PC-9 (cell line): Measurements from ENCODE around the gene RPL31. TPM values are rescaled to one million over a fixed set of nuclear protein-coding genes. Genes with fewer than 3 reads are reported as not detected.

Experiments used
- BruUV-seq: library from RNA; stranded (reverse); fragments of 400-500 nt; replicated peaks from 2 replicates; lab custom pipeline; 2021; lab: Mats Ljungman, UMichigan
- CTCF ChIA-PET: fragments of 300-600 bp; sonication (Branson Sonifier 250); formaldehyde crosslinking; loops from one replicate; lab custom pipeline; 2022; ENCODE audit warnings: antibody characterized with exemption; lab: Charles Lee
- POLR2A ChIA-PET: fragments of 300-600 bp; sonication (Branson Sonifier 250); formaldehyde crosslinking; loops from one replicate; lab custom pipeline; 2022; ENCODE audit warnings: antibody characterized with exemption; ENCODE audit not compliant: unreplicated experiment; lab: Charles Lee
- DNase-seq, 2 experiments: peaks; one replicate each; pipeline versions ENCODE4 v3.0.0 to v3.0.0-alpha.2; 2015 to 2022; ENCODE audit warnings: mixed read lengths in 1 of 2
- H2AFZ ChIP-seq: fragments of 200-600 bp; sonication (generic); 2 replicates; pipeline ENCODE4 v1.8.1; 2017; ENCODE audit warnings: antibody characterized with exemption
- H3F3A ChIP-seq: fragments of 200-600 bp; sonication (generic); 2 replicates; pipeline ENCODE4 v1.8.1; 2017; ENCODE audit warnings: antibody characterized with exemption, mild to moderate bottlenecking, low read depth; ENCODE audit not compliant: insufficient read depth
- H3K27ac ChIP-seq: fragments of 200-600 bp; sonication (generic); 2 replicates; pipeline ENCODE4 v1.6.1; 2016; ENCODE audit warnings: mixed run types
- H3K27me3 ChIP-seq: fragments of 200-600 bp; sonication (generic); 2 replicates; pipeline ENCODE4 v1.6.1; 2016; ENCODE audit warnings: low read depth, mixed run types; ENCODE audit not compliant: insufficient read depth
- H3K36me3 ChIP-seq: fragments of 200-600 bp; sonication (generic); 2 replicates; pipeline ENCODE4 v1.6.1; 2016; ENCODE audit warnings: low read depth, mixed run types
- H3K4me1 ChIP-seq: fragments of 200-600 bp; sonication (generic); replicated peaks from 2 replicates; pipeline ENCODE4 v1.6.1; 2016; ENCODE audit warnings: mixed run types; ENCODE audit not compliant: insufficient read depth
- H3K4me2 ChIP-seq: fragments of 200-600 bp; sonication (generic); 2 replicates; pipeline ENCODE4 v1.6.1; 2017; ENCODE audit warnings: mixed run types
- H3K4me3 ChIP-seq: fragments of 200-600 bp; sonication (generic); 2 replicates; pipeline ENCODE4 v1.6.1; 2016; ENCODE audit warnings: mixed run types
- H3K79me2 ChIP-seq: fragments of 200-600 bp; sonication (generic); 2 replicates; pipeline ENCODE4 v1.6.1; 2017; ENCODE audit warnings: low read depth, mixed run types
- H3K9me2 ChIP-seq: fragments of 200-600 bp; sonication (generic); 2 replicates; pipeline ENCODE4 v1.8.1; 2017; ENCODE audit warnings: mild to moderate bottlenecking; ENCODE audit not compliant: insufficient read depth
- H3K9me3 ChIP-seq: fragments of 200-600 bp; sonication (generic); 2 replicates; pipeline ENCODE4 v1.8.1; 2016; ENCODE audit warnings: low read depth; ENCODE audit not compliant: insufficient read depth
- H4K20me1 ChIP-seq: fragments of 200-600 bp; sonication (generic); 2 replicates; pipeline ENCODE4 v1.8.1; 2017; ENCODE audit not compliant: insufficient read depth
- CTCF ChIP-seq: fragments of 200-600 bp; sonication (generic); conservative IDR thresholded peaks from 2 replicates; pipeline ENCODE4 v1.6.1; 2017; ENCODE audit warnings: mixed run types, antibody characterized with exemption, mild to moderate bottlenecking, moderate library complexity
- EZH2 ChIP-seq: fragments of 200-600 bp; sonication (generic); IDR thresholded peaks from 2 replicates; pipeline ENCODE4 v1.8.0; 2017; ENCODE audit warnings: antibody characterized with exemption, low read depth
- intact Hi-C: fragments of 100-400 bp; cut with micrococcal nuclease; formaldehyde crosslinking; loops from one replicate; pipeline ENCODE4 v1.10.0; 2022; ENCODE audit not compliant: unreplicated experiment
- total RNA-seq: library from RNA; stranded (reverse); gene quantifications from 2 replicates; pipeline ENCODE4 v1.2.3, GENCODE V29; 2021

Gene RPL31
- total RNA-seq, 1 experiment from 2014 or later: 1,251 TPM

- TF ChIP-seq EZH2 (no peak), CTCF (no peak)
- H3K36me3 ChIP-seq: peaks cover 58% of the 10 kb centered on the region
- peaks cover 32% of the 10 kb centered on the region; the same call in 1 of the 2 replicates for H3F3A ChIP-seq
- no peak overlapping the region for H3K27ac ChIP-seq
- no peaks in the 10 kb centered on the region for H3K79me2 ChIP-seq
- H2AFZ ChIP-seq: no peak overlapping the region
- no peak overlapping the region for H3K4me3 ChIP-seq
- BruUV-seq: no TSS peak
- no peaks in the 10 kb centered on the region for H3K9me3 ChIP-seq
- no peak overlapping the region for H3K4me2 ChIP-seq
- H4K20me1 ChIP-seq: peaks cover 11% of the 10 kb centered on the region
- CTCF ChIA-PET: no interaction called here
- H3K9me2 ChIP-seq: no peaks in the 10 kb centered on the region
- no peaks in the 10 kb centered on the region for H3K27me3 ChIP-seq
- intact Hi-C loops: loop anchor here (10.0 kb wide), 2 partner anchors 816 to 1426 kb away; no protein-coding TSS in a partner anchor
- H3K4me1 ChIP-seq: no peaks in the 10 kb centered on the region
- DNase-seq: no peak
- POLR2A ChIA-PET: no interaction called here
Measured at GRCh38 chr2:101018934-101019333, 16.8 kb downstream of the RPL31 start.

GRCh38 chr2:101022221-101022620, 20.1 kb downstream of the RPL31 start:
- no TSS peak for BruUV-seq
- intact Hi-C loops: no loop called here
- DNase-seq: no peak
- no peaks in the 10 kb centered on the region for H3K9me3 ChIP-seq
- no peak overlapping the region for H3K4me3 ChIP-seq
- H3K36me3 ChIP-seq: peaks cover 54% of the 10 kb centered on the region
- H3K9me2 ChIP-seq: no peaks in the 10 kb centered on the region
- peaks cover 6% of the 10 kb centered on the region for H4K20me1 ChIP-seq
- ChIA-PET POLR2A (interaction anchor here (0.6 kb wide), 1 partner anchor 20 kb away, joined by 3 read pairs; the partner anchor contains the start of gene RPL31), CTCF (no interaction called here)
- no peak overlapping the region for H3K4me2 ChIP-seq
- H3K4me1 ChIP-seq: no peaks in the 10 kb centered on the region
- no peaks in the 10 kb centered on the region for H3K79me2 ChIP-seq
- no peak overlapping the region for H3K27ac ChIP-seq
- no peak for TF ChIP-seq EZH2
- TF ChIP-seq CTCF: no peak
- H3F3A ChIP-seq: peaks cover 34% of the 10 kb centered on the region
- no peak overlapping the region for H2AFZ ChIP-seq
- no peaks in the 10 kb centered on the region for H3K27me3 ChIP-seq

- CTCF ChIA-PET: no interaction called here
- POLR2A ChIA-PET: no interaction called here
Measured at GRCh38 chr2:101023327-101024107, 21.4 kb downstream of the RPL31 start.

More at GRCh38 chr2:101023327-101024107, 21.4 kb downstream of the RPL31 start:
- Histone ChIP-seq H3F3A (peaks cover 28% of the 10 kb centered on the region), H3K4me1 (no peaks in the 10 kb centered on the region), H3K4me2 (no peak overlapping the region), H3K36me3 (peaks cover 41% of the 10 kb centered on the region), H3K9me2 (no peaks in the 10 kb centered on the region), H4K20me1 (peaks cover 6% of the 10 kb centered on the region), H2AFZ (no peak overlapping the region), H3K27me3 (no peaks in the 10 kb centered on the region), H3K79me2 (no peaks in the 10 kb centered on the region), H3K4me3 (no peak overlapping the region), H3K27ac (no peak overlapping the region), H3K9me3 (no peaks in the 10 kb centered on the region)
- TF ChIP-seq EZH2 (no peak), CTCF (no peak)
- no peak for DNase-seq
- intact Hi-C loops: no loop called here
- BruUV-seq: no TSS peak
